A204.1 (cell line): Measurements from ENCODE around the gene FZD10.

Source experiments
- FAIRE-seq: peaks from 2 replicates; lab custom pipeline; 2012; peaks lifted over from hg19 to GRCh38; lab: Jason Lieb, UNC

Gene FZD10

DNA sequence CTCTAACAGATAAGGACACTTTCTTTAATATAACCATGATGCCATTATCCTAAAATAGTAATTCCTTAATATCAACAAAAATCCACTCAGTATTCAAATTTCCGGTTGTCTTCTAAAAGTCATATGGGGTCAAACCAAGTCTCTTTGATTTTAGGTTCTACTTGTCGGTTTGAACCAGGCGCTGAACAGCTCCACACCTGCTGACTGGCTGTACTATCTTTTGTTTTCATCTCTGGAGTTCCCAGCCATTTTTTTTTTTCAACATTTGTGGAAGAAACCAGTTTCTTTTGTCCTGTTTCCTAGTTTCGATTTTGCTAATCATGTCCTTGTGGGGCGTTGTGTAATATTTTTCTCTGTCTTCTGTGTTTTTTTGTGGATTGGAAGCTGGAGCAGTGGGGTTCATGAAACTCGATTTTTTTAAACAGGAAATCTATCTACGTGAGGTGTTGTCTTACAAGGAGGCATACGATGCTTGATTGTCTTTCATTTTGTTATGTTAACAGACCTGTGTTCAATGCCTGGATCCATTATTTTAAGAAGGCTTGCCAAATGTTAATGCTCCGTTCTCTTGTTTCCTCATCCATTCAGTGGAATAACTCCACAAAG, 50.2 kb downstream of the FZD10 start:
- no peak for FAIRE-seq

DNA sequence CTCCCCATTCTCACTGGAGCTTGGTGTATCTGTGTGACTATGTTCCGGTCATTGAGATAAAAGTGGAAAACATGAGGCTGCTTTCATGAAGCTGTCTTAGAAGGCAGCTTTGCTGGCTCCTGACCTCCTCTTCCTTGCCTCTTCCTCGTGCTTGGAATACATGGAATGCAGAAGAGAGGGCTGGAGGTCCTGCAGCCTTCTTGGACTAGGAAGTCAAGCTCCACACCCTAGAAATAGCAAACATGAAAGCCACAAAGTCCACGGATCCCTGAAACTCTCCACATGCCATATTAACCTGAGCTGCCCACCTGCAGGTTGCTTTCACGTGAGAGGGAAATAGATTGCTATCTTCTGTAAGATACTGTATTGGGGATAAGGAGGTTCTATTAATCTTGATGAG, 51.0 kb downstream of the FZD10 start:
- FAIRE-seq, result no peak

DNA sequence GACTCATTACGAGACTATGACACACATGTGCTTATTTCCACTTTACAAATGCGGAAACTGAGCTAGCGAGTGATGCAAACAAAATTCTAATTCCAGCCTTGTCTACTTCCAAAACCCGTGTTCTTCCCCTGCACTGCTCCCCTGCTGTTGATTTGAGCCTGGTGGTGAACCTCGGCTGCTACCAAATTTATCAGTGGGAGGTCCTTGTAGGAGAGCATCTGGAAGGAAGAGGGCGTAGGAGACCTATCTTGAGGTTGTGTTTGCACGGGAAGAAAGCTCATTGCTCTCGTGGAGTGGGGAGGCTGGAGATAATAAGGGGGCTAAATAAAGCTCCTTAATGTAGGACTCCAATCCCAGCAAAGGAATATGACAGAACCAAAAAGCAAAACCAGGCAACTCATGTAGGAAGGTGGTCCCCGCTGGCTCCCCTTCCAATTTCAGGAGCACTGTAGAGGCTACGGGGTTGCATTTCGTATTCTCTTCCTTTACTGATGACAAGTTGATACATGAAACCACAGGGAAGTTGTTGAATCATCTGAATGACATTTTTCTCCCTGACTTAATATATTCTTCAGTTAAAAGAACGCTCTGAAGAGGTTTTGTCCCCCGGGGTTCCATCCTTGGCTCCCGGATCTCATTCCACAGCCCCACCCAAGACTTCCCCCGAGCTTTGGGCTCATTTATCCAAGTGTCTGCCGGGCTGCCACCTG, 52.6 kb downstream of the FZD10 start:
- no peak for FAIRE-seq
